K562 (cell line): ENCODE results near the gene MCAT.
"Not testable (repeated sequence)": the region's sequence is repeated elsewhere in the genome, so short reads cannot be mapped to it uniquely, and the experiment has no call there.

Experiments used
- CTCF ChIP-seq, 3 experiments: IDR thresholded peaks in 2 of 3; conservative IDR thresholded peaks in 1 of 3; 2 replicates each; pipeline ENCODE4 v1.5.1; 2011 to 2012; ENCODE audit warnings: low read length in 3 of 3, mild to moderate bottlenecking in 3 of 3, control low read depth in 2 of 3, improper control_type of control experiment in 1 of 3, inconsistent platforms in 1 of 3, low read depth in 1 of 3, mixed read lengths in 1 of 3, moderate library complexity in 1 of 3; ENCODE audit not compliant: insufficient read depth in 2 of 3
- GABPA ChIP-seq: fragments of 200-800 bp; sonication (Bioruptor generic); conservative IDR thresholded peaks from 2 replicates; pipeline ENCODE4 v1.6.1; 2016; ENCODE audit warnings: low read depth, missing genetic modification characterization, missing compliant biosample characterization
- NBN ChIP-seq: fragments of 450-650 bp; IDR thresholded peaks from 2 replicates; pipeline ENCODE4 v1.6.1; 2016; ENCODE audit warnings: low read depth, mild to moderate bottlenecking
- NR1H2 ChIP-seq: sonication (generic); formaldehyde crosslinking; IDR thresholded peaks from 2 replicates; pipeline ENCODE4 v1.4.0; 2020; ENCODE audit warnings: mild to moderate bottlenecking, missing genetic modification reagents
- RBM14 ChIP-seq: fragments of 200-400 bp; formaldehyde crosslinking; IDR thresholded peaks from 2 replicates; pipeline ENCODE4 v1.6.1; 2018; ENCODE audit warnings: low read depth, mild to moderate bottlenecking, low read length, moderate library complexity, borderline replicate concordance; ENCODE audit not compliant: insufficient read depth
- SAFB2 ChIP-seq: fragments of 200-400 bp; formaldehyde crosslinking; IDR thresholded peaks from 2 replicates; pipeline ENCODE4 v1.6.1; 2018; ENCODE audit warnings: borderline replicate concordance, low read length, low read depth, moderate library complexity; ENCODE audit not compliant: severe bottlenecking
- SPI1 ChIP-seq: IDR thresholded peaks from 2 replicates; pipeline ENCODE4 v1.6.1; 2011; ENCODE audit warnings: low read depth, low read length, control low read depth, borderline replicate concordance
- YY1 ChIP-seq, 3 experiments: IDR thresholded peaks; 2 replicates each; pipeline ENCODE4 v1.6.1; 2011; ENCODE audit warnings: low read length in 2 of 3, mild to moderate bottlenecking in 2 of 3, moderate library complexity in 2 of 3, borderline replicate concordance in 1 of 3, control low read depth in 1 of 3, low read depth in 1 of 3; ENCODE audit not compliant: insufficient read depth in 3 of 3, insufficient replicate concordance in 2 of 3, control insufficient read depth in 1 of 3, insufficient read length in 1 of 3; ENCODE audit errors: extremely low read depth in 1 of 3
- ZFP91 ChIP-seq: sonication (generic); formaldehyde crosslinking; IDR thresholded peaks from 2 replicates; pipeline ENCODE4 v1.8.0; 2022; ENCODE audit warnings: mild to moderate bottlenecking, missing genetic modification reagents

GRCh38 chr22:43104950-43105349 is 38.2 kb downstream of the MCAT start:
- not testable (repeated sequence) for TF ChIP-seq RBM14; NBN; ZFP91 (CRISPR knock-in tag); CTCF (IDR thresholded peaks at IDR 0.05 in 2 of 3, conservative IDR thresholded peaks at IDR 0.05 in 1 of 3; ENCODE audit: insufficient read depth in 2 of 3, low read depth in 1 of 3, low read length in 3 of 3); SPI1; GABPA; SAFB2; NR1H2 (CRISPR knock-in tag); YY1 (IDR thresholded peaks at IDR 0.05; ENCODE audit: borderline replicate concordance in 1 of 3, control insufficient read depth in 1 of 3, extremely low read depth in 1 of 3, insufficient read depth in 3 of 3, insufficient read length in 1 of 3, insufficient replicate concordance in 2 of 3, low read depth in 1 of 3, low read length in 2 of 3)
